Measurements from ENCODE around the gene CALHM3. TPM values are rescaled to one million over a fixed set of nuclear protein-coding genes. Genes with fewer than 3 reads are reported as not detected.

Gene CALHM3
- total RNA-seq, 3 donors from 2014 or later (not counting 1 experiment from before 2014, with no cell fraction given), result not detected

- ATAC-seq (no peak), DNase-seq (no peak)
- Histone ChIP-seq H3K27ac (ENCODE audit: low read length) (no peak overlapping the region), H3K36me3 (ENCODE audit: control insufficient read depth, insufficient read depth, low read length) (no peaks in the 10 kb centered on the region), H3K4me1 (ENCODE audit: control insufficient read depth, insufficient read depth, low read length) (no peaks in the 10 kb centered on the region), H3K27me3 (ENCODE audit: control insufficient read depth, insufficient read depth, low read length) (no peaks in the 10 kb centered on the region), H3K9me3 (ENCODE audit: control insufficient read depth, insufficient read depth, low read length) (no peaks in the 10 kb centered on the region), H3K4me3 (ENCODE audit: low read length) (no peak overlapping the region)
- no peaks in the 10 kb centered on the region for H3K9me3 Mint-ChIP-seq
- H3K27me3 Mint-ChIP-seq (ENCODE audit: low read depth in 2 of 2), result peaks cover 0 to 3% of the 10 kb centered on the region in 2 donors
- H3K36me3 Mint-ChIP-seq, result no peaks in the 10 kb centered on the region
- no peak for TF ChIP-seq CTCF (IDR thresholded peaks at IDR 0.05)
- no peak overlapping the region for H3K27ac Mint-ChIP-seq
- H3K4me3 Mint-ChIP-seq, result no peak overlapping the region
- H3K4me1 Mint-ChIP-seq, result peaks cover 5% of the 10 kb centered on the region in 2 donors
- intact Hi-C loops (cut with micrococcal nuclease), result no loop called here
Observed at GRCh38 chr10:103512166-103512565, 33.1 kb upstream of the CALHM3 start.

- no peak for TF ChIP-seq CTCF (IDR thresholded peaks at IDR 0.05)
- ATAC-seq, result no peak
- no peak overlapping the region for H3K4me3 Mint-ChIP-seq
- H3K27ac Mint-ChIP-seq, result no peak overlapping the region
- no peaks in the 10 kb centered on the region for H3K9me3 ChIP-seq (ENCODE audit: control insufficient read depth, insufficient read depth, low read length)
- H3K27ac ChIP-seq (ENCODE audit: low read length), result no peak overlapping the region
- DNase-seq, result no peak
- H3K36me3 Mint-ChIP-seq, result no peaks in the 10 kb centered on the region
- peaks cover 0 to 7% of the 10 kb centered on the region in 2 donors for H3K27me3 Mint-ChIP-seq (ENCODE audit: low read depth in 2 of 2)
- peaks cover 5% of the 10 kb centered on the region in 2 donors for H3K4me1 Mint-ChIP-seq
- 94% methylated on average over 10 of the region's 10 CpGs for WGBS (ENCODE audit: insufficient coverage)
- no peaks in the 10 kb centered on the region for H3K9me3 Mint-ChIP-seq
- no peaks in the 10 kb centered on the region for H3K4me1 ChIP-seq (ENCODE audit: control insufficient read depth, insufficient read depth, low read length)
- H3K4me3 ChIP-seq (ENCODE audit: low read length), result no peak overlapping the region
- intact Hi-C loops (cut with micrococcal nuclease), result no loop called here
- no peaks in the 10 kb centered on the region for H3K36me3 ChIP-seq (ENCODE audit: control insufficient read depth, insufficient read depth, low read length)
- H3K27me3 ChIP-seq (ENCODE audit: control insufficient read depth, insufficient read depth, low read length), result peaks cover 4% of the 10 kb centered on the region
Observed at GRCh38 chr10:103510791-103511752, 32.0 kb upstream of the CALHM3 start.

GRCh38 chr10:103510046-103510685 lies 31.1 kb upstream of the CALHM3 start:
- H3K4me3 Mint-ChIP-seq, result no peak overlapping the region
- no peak overlapping the region for H3K27ac Mint-ChIP-seq
- H3K36me3 Mint-ChIP-seq, result no peaks in the 10 kb centered on the region
- Histone ChIP-seq H3K4me1 (ENCODE audit: control insufficient read depth, insufficient read depth, low read length) (peaks cover 7% of the 10 kb centered on the region), H3K36me3 (ENCODE audit: control insufficient read depth, insufficient read depth, low read length) (no peaks in the 10 kb centered on the region), H3K27me3 (ENCODE audit: control insufficient read depth, insufficient read depth, low read length) (peaks cover 4% of the 10 kb centered on the region), H3K9me3 (ENCODE audit: control insufficient read depth, insufficient read depth, low read length) (no peaks in the 10 kb centered on the region), H3K4me3 (ENCODE audit: low read length) (no peak overlapping the region), H3K27ac (ENCODE audit: low read length) (no peak overlapping the region)
- intact Hi-C loops (cut with micrococcal nuclease), result no loop called here
- WGBS (ENCODE audit: insufficient coverage), result 95% methylated on average over 8 of the region's 8 CpGs
- H3K4me1 Mint-ChIP-seq, result no peaks in the 10 kb centered on the region
- ATAC-seq (no peak), DNase-seq (no peak)
- H3K9me3 Mint-ChIP-seq, result no peaks in the 10 kb centered on the region
- H3K27me3 Mint-ChIP-seq (ENCODE audit: low read depth in 2 of 2), result peaks cover 0 to 7% of the 10 kb centered on the region in 2 donors
- TF ChIP-seq CTCF (IDR thresholded peaks at IDR 0.05), result no peak

Measured in natural killer cell (primary cell).